A549 (cell line): Measurements from ENCODE around the gene NEURL1. TPM values are rescaled to one million over a fixed set of nuclear protein-coding genes. Genes with fewer than 3 reads are reported as not detected.

ENCODE experiments used
- ATAC-seq, 2 experiments: fragments of 200-7000 bp in 1 of 2; fragments of >200 bp in 1 of 2; cut with Nextera tagmentation in 1 of 2; cut with Tn5 transposase in 1 of 2; 3 replicates each; pipeline versions ENCODE4 v1.8.0 to v1.9.1; 2018 to 2020; ENCODE audit warnings: mild to moderate bottlenecking in 1 of 2, moderate library complexity in 1 of 2
- CTCF ChIA-PET: fragments of 300-600 bp; sonication (Branson Sonifier 250); formaldehyde crosslinking; extraction: SDS; loops from one replicate; lab custom pipeline; 2021; ENCODE audit warnings: antibody characterized with exemption, inconsistent platforms; lab: Yijun Ruan, JAX
- POLR2A ChIA-PET: fragments of 350-600 bp; formaldehyde crosslinking; extraction: SDS; loops from one replicate; lab custom pipeline; 2021; ENCODE audit warnings: antibody characterized with exemption, inconsistent platforms; lab: Yijun Ruan, JAX
- DNase-seq, 2 experiments: peaks; one replicate each; pipeline versions ENCODE4 v3.0.0 to v3.0.0-alpha.2; 2011 to 2016; ENCODE audit warnings: low read depth in 1 of 2, low spot score in 1 of 2
- FAIRE-seq: peaks from 2 replicates; lab custom pipeline; 2011; peaks lifted over from hg19 to GRCh38; lab: Jason Lieb, UNC
- H3K27ac ChIP-seq, 2 experiments: fragments of >200 bp; sonication (Bioruptor Twin); formaldehyde crosslinking; 3 replicates each; pipeline ENCODE4 v1.5.1; 2016 to 2017
- H3K4me1 ChIP-seq: fragments of >200 bp; sonication (Bioruptor Twin); formaldehyde crosslinking; 3 replicates; pipeline ENCODE4 v1.6.1; 2016
- H3K4me2 ChIP-seq: fragments of >200 bp; sonication (Bioruptor Twin); formaldehyde crosslinking; 3 replicates; pipeline ENCODE4 v1.6.1; 2016
- H3K4me3 ChIP-seq: fragments of >200 bp; sonication (Bioruptor Twin); formaldehyde crosslinking; 3 replicates; pipeline ENCODE4 v1.5.1; 2016
- H3K9me3 ChIP-seq: fragments of >200 bp; sonication (Bioruptor Twin); formaldehyde crosslinking; 3 replicates; pipeline ENCODE4 v1.6.1; 2016
- ATOH8 ChIP-seq: fragments of 250-450 bp; sonication (Bioruptor Pico); IDR thresholded peaks from 2 replicates; pipeline ENCODE4 v1.5.0; 2020; ENCODE audit warnings: low read depth, mild to moderate bottlenecking, moderate library complexity
- BHLHE40 ChIP-seq: IDR thresholded peaks from 2 replicates; pipeline ENCODE4 v1.6.1; 2012; ENCODE audit warnings: low read depth, low read length, inconsistent platforms
- CHD4 ChIP-seq: fragments of 200-600 bp; sonication (generic); IDR thresholded peaks from 2 replicates; pipeline ENCODE4 v1.6.1; 2016; ENCODE audit warnings: antibody characterized with exemption, mild to moderate bottlenecking, borderline replicate concordance
- CTCF ChIP-seq: fragments of >200 bp; sonication (Bioruptor Twin); formaldehyde crosslinking; IDR thresholded peaks from 3 replicates; pipeline ENCODE4 v1.5.1; 2016
- FOSL2 ChIP-seq, 2 experiments: fragments of 450-650 bp in 1 of 2; fragments of >200 bp in 1 of 2; sonication (Bioruptor Twin) in 1 of 2; formaldehyde crosslinking; IDR thresholded peaks; 2 replicates each; pipeline versions ENCODE4 v1.5.0 to v1.6.1; 2016 to 2020; ENCODE audit warnings: mild to moderate bottlenecking in 1 of 2, moderate library complexity in 1 of 2
- FOXS1 ChIP-seq: fragments of 250-450 bp; sonication (Bioruptor Pico); IDR thresholded peaks from 2 replicates; pipeline ENCODE4 v1.5.0; 2020; ENCODE audit warnings: mild to moderate bottlenecking, moderate library complexity
- HDAC2 ChIP-seq: fragments of 200-600 bp; sonication (generic); IDR thresholded peaks from 2 replicates; pipeline ENCODE4 v1.6.1; 2016
- HEYL ChIP-seq: fragments of 250-450 bp; sonication (Bioruptor Pico); IDR thresholded peaks from 2 replicates; pipeline ENCODE4 v1.8.0; 2021; ENCODE audit warnings: mild to moderate bottlenecking, moderate library complexity
- JUN ChIP-seq, 2 experiments: fragments of >200 bp; sonication (Bioruptor Twin); formaldehyde crosslinking; IDR thresholded peaks; 2 replicates in 1 of 2; 3 replicates in 1 of 2; pipeline ENCODE4 v1.6.1; 2016 to 2017
- MYC ChIP-seq: IDR thresholded peaks from 2 replicates; pipeline ENCODE4 v1.6.1; 2012; ENCODE audit warnings: mild to moderate bottlenecking, inconsistent platforms, low read length, improper control_type of control experiment, borderline replicate concordance
- NFE2L2 ChIP-seq: fragments of 150-350 bp; conservative IDR thresholded peaks from 2 replicates; pipeline ENCODE4 v1.6.1; 2014; ENCODE audit warnings: low read length
- RAD21 ChIP-seq, 2 experiments: fragments of >200 bp in 1 of 2; sonication (Bioruptor Twin) in 1 of 2; formaldehyde crosslinking in 1 of 2; IDR thresholded peaks in 1 of 2; conservative IDR thresholded peaks in 1 of 2; 2 replicates in 1 of 2; 3 replicates in 1 of 2; pipeline ENCODE4 v1.6.1; 2012 to 2018; ENCODE audit warnings: inconsistent platforms in 1 of 2
- RCOR1 ChIP-seq: fragments of 150-350 bp; IDR thresholded peaks from 2 replicates; pipeline ENCODE4 v1.6.1; 2014; ENCODE audit warnings: antibody characterized with exemption, low read length, low read depth
- REST ChIP-seq: fragments of 200-600 bp; sonication (generic); IDR thresholded peaks from 2 replicates; pipeline ENCODE4 v1.6.1; 2016; ENCODE audit warnings: antibody characterized with exemption, mild to moderate bottlenecking, moderate library complexity
- SREBF2 ChIP-seq: fragments of 450-650 bp; IDR thresholded peaks from 2 replicates; pipeline ENCODE4 v1.6.1; 2014; ENCODE audit warnings: mild to moderate bottlenecking, moderate library complexity
- TFCP2L1 ChIP-seq: fragments of 250-450 bp; sonication (Bioruptor Pico); IDR thresholded peaks from 2 replicates; pipeline ENCODE4 v1.5.0; 2021; ENCODE audit warnings: mild to moderate bottlenecking
- ZFP36 ChIP-seq: fragments of 450-650 bp; IDR thresholded peaks from 2 replicates; pipeline ENCODE4 v1.6.1; 2014; ENCODE audit warnings: borderline replicate concordance; ENCODE audit not compliant: partially characterized antibody
- ZNF302 ChIP-seq: fragments of 250-450 bp; sonication (Bioruptor Pico); IDR thresholded peaks from 2 replicates; pipeline ENCODE4 v1.9.0; 2021; ENCODE audit warnings: inconsistent platforms, mild to moderate bottlenecking, moderate library complexity
- WGBS: methylation state at CpG from one replicate; pipeline ENCODE4 v1.1.6; 2017; ENCODE audit errors: missing lambda C conversion rate; 5-methylcytosine and 5-hydroxymethylcytosine counted together
- polyA plus RNA-seq, 4 experiments: library from polyadenylated mRNA; depleted of rRNA in 3 of 4; stranded (reverse); fragments of >200 nt; fragmentation: RNase III in 1 of 4; extraction: RNeasy Plus Mini Kit Qiagen cat#74134 plus additional on column Dnase treatment in 1 of 4; gene quantifications; 2 replicates in 3 of 4; 3 replicates in 1 of 4; pipeline ENCODE4 v1.2.3, GENCODE V29; 2011 to 2017
- TF ChIP-seq, protein P1 (sequence below): IDR thresholded peaks from 2 replicates; pipeline ENCODE4 v1.6.1; 2012; ENCODE audit warnings: low read depth, borderline replicate concordance

Gene NEURL1
- polyA plus RNA-seq, 2 of the 4 experiments (the other 2 are of a cell fraction) = 0.06 to 0.37 TPM

GRCh38 chr10:103457176-103457712, 36.3 kb upstream of the NEURL1 start:
- no peaks in the 10 kb centered on the region for H3K4me1 ChIP-seq
- no peaks in the 10 kb centered on the region for H3K9me3 ChIP-seq
- DNase-seq (no peak), FAIRE-seq (no peak), ATAC-seq (no peak)
- no peak overlapping the region for H3K27ac ChIP-seq
- no peak overlapping the region for H3K4me3 ChIP-seq
- 69% methylated on average over 8 of the region's 8 CpGs for WGBS
- ChIA-PET CTCF (interaction anchor here (1.0 to 1.3 kb wide), 2 partner anchors 15 to 18 kb away, joined by 3 to 4 read pairs; no protein-coding TSS in a partner anchor), POLR2A (no interaction called here)
- H3K4me2 ChIP-seq = no peak overlapping the region
- no peak for TF ChIP-seq MYC
- no peak for TF ChIP-seq ZNF302 (CRISPR knock-in tag)
- no peak for TF ChIP-seq FOSL2 (IDR thresholded peaks at IDR 0.05)
- TF ChIP-seq FOSL2 (CRISPR knock-in tag; IDR thresholded peaks at IDR 0.05) = no peak
- TF ChIP-seq ZFP36 = no peak
- no peak for TF ChIP-seq HEYL (CRISPR knock-in tag)
- TF ChIP-seq REST = no peak
- TF ChIP-seq, protein P1, sequence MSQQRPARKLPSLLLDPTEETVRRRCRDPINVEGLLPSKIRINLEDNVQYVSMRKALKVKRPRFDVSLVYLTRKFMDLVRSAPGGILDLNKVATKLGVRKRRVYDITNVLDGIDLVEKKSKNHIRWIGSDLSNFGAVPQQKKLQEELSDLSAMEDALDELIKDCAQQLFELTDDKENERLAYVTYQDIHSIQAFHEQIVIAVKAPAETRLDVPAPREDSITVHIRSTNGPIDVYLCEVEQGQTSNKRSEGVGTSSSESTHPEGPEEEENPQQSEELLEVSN = no peak
- TF ChIP-seq CHD4 = no peak
- TF ChIP-seq NFE2L2 = no peak
- TF ChIP-seq RCOR1 = no peak
- TF ChIP-seq BHLHE40 = no peak
- no peak for TF ChIP-seq CTCF
- TF ChIP-seq SREBF2 = no peak
- no peak for TF ChIP-seq JUN (IDR thresholded peaks at IDR 0.05)
- no peak for TF ChIP-seq TFCP2L1 (CRISPR knock-in tag)
- TF ChIP-seq HDAC2 = no peak
- TF ChIP-seq RAD21 (conservative IDR thresholded peaks at IDR 0.05 in 1 of 2, IDR thresholded peaks at IDR 0.05 in 1 of 2) = no peak
- no peak for TF ChIP-seq FOXS1 (CRISPR knock-in tag)
- no peak for TF ChIP-seq ATOH8 (CRISPR knock-in tag)
